Muscle of back (tissue), 10 donors: Measurements from ENCODE around the gene EPS8. TPM values are rescaled to one million over a fixed set of nuclear protein-coding genes. Genes with fewer than 3 reads are reported as not detected.

Source experiments
- polyA plus RNA-seq, 10 donors: library from polyadenylated mRNA; unstranded; fragments of 120-200 nt; gene quantifications; one replicate each; pipeline ENCODE4 v1.2.1, GENCODE V29; 2013; ENCODE audit not compliant: insufficient read length in 10 of 10

Gene EPS8
- polyA plus RNA-seq, 10 donors = 34.3 to 52.8 (median 39.8) TPM

Other genes starting within 250 kb of the EPS8 start
- 100 to 1,000 TPM; 120 to 145 (median 130) TPM for gene STRAP, start 93.0 kb upstream of the EPS8 start, polyA plus RNA-seq
- gene DERA, start 121.9 kb upstream of the EPS8 start, polyA plus RNA-seq = 10 to 100 TPM; 28.7 to 39.1 (median 32.5) TPM